Measurements from ENCODE around the gene CD180. TPM values are rescaled to one million over a fixed set of nuclear protein-coding genes. Genes with fewer than 3 reads are reported as not detected.

The CD180 gene
- total RNA-seq, 4 donors from 2014 or later, result 1.2 to 9.2 (median 2.5) TPM

DNA sequence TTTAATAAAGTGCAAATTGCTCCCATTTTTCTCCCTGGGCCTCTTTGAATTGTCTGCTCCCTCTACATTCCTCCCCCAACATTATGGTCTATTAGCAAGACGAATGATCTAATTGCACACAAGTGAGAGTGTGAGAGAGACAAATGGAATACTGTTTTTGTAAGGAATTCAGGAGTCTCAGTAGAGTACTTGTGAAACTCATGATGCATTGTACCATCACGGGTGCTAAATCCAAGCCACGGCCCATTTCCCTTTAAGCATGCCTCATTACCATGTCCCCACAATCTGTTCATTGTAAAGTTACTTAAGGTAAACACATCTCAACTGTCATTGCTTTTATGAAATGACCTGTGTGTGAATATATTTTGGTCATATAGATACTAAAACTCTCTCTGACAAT lies 62.8 kb downstream of the CD180 start:
- no peak for ATAC-seq (ENCODE audit: low FRiP score)
- TF ChIP-seq, protein P1, sequence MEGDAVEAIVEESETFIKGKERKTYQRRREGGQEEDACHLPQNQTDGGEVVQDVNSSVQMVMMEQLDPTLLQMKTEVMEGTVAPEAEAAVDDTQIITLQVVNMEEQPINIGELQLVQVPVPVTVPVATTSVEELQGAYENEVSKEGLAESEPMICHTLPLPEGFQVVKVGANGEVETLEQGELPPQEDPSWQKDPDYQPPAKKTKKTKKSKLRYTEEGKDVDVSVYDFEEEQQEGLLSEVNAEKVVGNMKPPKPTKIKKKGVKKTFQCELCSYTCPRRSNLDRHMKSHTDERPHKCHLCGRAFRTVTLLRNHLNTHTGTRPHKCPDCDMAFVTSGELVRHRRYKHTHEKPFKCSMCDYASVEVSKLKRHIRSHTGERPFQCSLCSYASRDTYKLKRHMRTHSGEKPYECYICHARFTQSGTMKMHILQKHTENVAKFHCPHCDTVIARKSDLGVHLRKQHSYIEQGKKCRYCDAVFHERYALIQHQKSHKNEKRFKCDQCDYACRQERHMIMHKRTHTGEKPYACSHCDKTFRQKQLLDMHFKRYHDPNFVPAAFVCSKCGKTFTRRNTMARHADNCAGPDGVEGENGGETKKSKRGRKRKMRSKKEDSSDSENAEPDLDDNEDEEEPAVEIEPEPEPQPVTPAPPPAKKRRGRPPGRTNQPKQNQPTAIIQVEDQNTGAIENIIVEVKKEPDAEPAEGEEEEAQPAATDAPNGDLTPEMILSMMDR (IDR thresholded peaks at IDR 0.05), result no peak
- no peak for DNase-seq (ENCODE audit: low spot score)

DNA sequence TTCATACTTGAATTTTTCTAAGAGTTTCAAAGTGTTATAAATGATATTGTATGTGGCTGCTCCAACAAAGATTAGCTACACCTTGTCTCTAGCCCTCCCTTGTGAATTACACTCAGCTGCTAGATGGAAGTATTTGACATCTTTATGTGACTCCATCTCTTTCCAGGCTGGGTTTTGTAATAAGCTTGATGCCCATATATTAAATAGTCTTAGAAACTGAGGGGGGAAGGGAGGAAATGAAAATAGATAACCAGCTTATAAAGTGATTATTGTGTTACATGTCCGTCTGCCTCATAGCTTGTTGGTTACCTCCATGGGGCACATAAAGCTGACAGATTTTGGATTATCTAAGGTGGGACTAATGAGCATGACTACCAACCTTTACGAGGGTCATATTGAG lies 63.4 kb downstream of the CD180 start:
- TF ChIP-seq, protein P1 (IDR thresholded peaks at IDR 0.05), result no peak
- ATAC-seq (ENCODE audit: low FRiP score), result no peak
- no peak for DNase-seq (ENCODE audit: low spot score)

DNA sequence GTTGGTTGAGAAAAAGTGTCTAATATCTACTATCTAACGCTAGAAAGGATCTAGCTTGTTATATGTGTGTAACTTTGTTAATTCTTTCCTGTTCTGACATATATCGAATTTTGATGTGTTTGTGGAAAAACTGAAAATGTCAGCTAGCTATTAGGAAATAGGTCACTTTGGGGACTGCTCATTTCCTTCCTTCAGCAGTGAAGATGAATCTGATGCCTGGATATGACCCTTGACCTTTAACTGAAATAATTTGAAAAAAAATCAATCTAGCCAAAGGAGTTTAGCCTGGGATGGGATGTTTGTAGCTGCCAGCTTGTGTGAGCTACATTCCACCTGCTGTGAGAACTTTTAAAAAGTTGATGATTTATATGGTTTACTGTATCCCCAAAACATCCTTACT lies 66.8 kb downstream of the CD180 start:
- ATAC-seq (ENCODE audit: low FRiP score) (no peak), DNase-seq (ENCODE audit: low spot score) (no peak)
- TF ChIP-seq, protein P1 (IDR thresholded peaks at IDR 0.05), result no peak
